Measurements from ENCODE around the gene CCND3.
A peak's percentile ranks its signal among the peaks of the same experiment; 100 is the strongest.

The CCND3 gene

DNA sequence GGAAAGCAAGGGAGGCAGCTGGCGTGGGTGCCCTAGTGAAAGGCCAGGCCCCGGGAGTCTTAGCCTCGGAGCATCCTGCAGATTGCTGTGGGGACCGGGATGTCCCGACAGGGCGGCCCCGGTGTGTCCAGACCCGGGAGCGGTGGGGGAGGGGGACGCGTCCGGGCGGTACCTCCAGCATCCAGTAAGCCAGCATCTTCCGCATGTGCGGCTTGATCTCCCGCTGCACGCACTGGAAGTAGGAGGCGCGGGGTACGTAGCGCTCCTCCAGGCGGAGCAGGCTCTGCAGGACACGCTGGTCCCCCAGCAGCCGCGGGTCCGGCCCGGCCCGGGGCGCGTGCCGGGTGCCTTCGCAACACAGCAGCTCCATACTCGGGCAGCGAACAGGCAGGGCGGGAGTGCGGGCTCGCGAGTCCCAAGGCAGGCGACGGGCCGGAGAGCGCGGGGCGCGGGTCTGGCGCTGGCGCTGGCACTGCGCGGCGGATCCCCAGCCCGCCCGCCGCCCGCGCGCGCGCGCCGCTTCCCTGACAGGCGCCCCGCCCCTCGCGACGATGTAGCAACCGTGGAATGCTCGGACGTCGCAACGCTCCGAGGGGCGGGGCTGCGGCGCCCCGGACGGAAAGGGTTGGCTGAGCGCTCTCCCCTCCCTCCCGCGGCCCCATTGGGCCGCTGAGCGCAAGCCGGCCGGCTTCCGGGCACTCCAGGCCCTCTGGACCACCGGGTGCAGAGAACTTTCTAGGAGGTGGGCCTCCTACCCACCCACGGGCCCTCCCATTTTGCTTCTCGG, at the start of gene CCND3:
CCND3 (minus strand) TSS at position 529 of the 787 bp plus-strand sequence; CDS start at position 370, 159 bp downstream.
- Histone ChIP-seq H2AFZ (ENCODE audit: low read depth, low read length) (peak within 1 kb of the TSS; percentile 40), H3K27ac (ENCODE audit: low read length) (peak within 1 kb of the TSS; percentile 100), H3K9me3 (ENCODE audit: insufficient read depth, low read length, severe bottlenecking) (no peaks in the 10 kb centered on the region), H3K4me1 (ENCODE audit: insufficient read depth, low read length) (peaks cover 52% of the 10 kb centered on the region), H3K9ac (ENCODE audit: low read depth, low read length) (peak within 1 kb of the TSS; percentile 99), H3K4me2 (ENCODE audit: insufficient read depth, low read length) (peak within 1 kb of the TSS; percentile 82), H3K27me3 (ENCODE audit: insufficient read depth, low read length, poor library complexity) (no peaks in the 10 kb centered on the region), H4K20me1 (ENCODE audit: insufficient read depth, low read length) (peaks cover 17% of the 10 kb centered on the region), H3K36me3 (ENCODE audit: insufficient read depth, low read length) (peaks cover 51% of the 10 kb centered on the region), H3K79me2 (ENCODE audit: insufficient read depth, low read length) (peaks cover 78% of the 10 kb centered on the region), H3K4me3 (ENCODE audit: low read depth in 1 of 2, low read length in 2 of 2) (peak within 1 kb of the TSS; percentile 86 to 93)
- TF ChIP-seq, protein P1, sequence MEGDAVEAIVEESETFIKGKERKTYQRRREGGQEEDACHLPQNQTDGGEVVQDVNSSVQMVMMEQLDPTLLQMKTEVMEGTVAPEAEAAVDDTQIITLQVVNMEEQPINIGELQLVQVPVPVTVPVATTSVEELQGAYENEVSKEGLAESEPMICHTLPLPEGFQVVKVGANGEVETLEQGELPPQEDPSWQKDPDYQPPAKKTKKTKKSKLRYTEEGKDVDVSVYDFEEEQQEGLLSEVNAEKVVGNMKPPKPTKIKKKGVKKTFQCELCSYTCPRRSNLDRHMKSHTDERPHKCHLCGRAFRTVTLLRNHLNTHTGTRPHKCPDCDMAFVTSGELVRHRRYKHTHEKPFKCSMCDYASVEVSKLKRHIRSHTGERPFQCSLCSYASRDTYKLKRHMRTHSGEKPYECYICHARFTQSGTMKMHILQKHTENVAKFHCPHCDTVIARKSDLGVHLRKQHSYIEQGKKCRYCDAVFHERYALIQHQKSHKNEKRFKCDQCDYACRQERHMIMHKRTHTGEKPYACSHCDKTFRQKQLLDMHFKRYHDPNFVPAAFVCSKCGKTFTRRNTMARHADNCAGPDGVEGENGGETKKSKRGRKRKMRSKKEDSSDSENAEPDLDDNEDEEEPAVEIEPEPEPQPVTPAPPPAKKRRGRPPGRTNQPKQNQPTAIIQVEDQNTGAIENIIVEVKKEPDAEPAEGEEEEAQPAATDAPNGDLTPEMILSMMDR (IDR thresholded peaks at IDR 0.05; ENCODE audit: borderline replicate concordance, extremely low read depth, low read length, poor library complexity, severe bottlenecking): no peak
- no peak for TF ChIP-seq EZH2 (IDR thresholded peaks at IDR 0.05; ENCODE audit: borderline replicate concordance, low read depth, low read length, severe bottlenecking)
- peak; percentile 45 for ATAC-seq (ENCODE audit: insufficient read depth, low read depth)
- DNase-seq: peak; percentile 93

DNA sequence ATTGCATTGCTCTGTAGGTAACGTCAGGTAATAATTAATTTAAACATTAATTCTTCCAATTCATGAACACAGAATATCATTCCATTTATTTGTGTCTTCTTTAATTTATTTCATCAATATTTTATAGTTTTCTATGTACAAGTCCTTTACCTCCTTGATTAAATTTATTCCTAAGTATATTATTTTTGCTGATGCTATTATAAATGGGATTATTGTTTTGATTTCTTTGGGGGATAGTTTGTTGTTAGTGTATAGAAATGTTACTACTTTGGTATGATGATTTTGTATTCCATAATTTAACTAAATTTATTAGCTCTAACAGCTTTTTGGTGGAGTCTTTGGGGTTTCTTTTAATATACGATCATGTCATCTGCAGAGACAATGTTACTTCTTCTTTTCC, 44.7 kb upstream of the CCND3 start:
- no peak overlapping the region for H3K27ac ChIP-seq (ENCODE audit: low read length)
- TF ChIP-seq, protein P1 (IDR thresholded peaks at IDR 0.05; ENCODE audit: borderline replicate concordance, extremely low read depth, low read length, poor library complexity, severe bottlenecking): no peak
- TF ChIP-seq EZH2 (IDR thresholded peaks at IDR 0.05; ENCODE audit: borderline replicate concordance, low read depth, low read length, severe bottlenecking): no peak
- H4K20me1 ChIP-seq (ENCODE audit: insufficient read depth, low read length): no peaks in the 10 kb centered on the region
- no peak overlapping the region for H2AFZ ChIP-seq (ENCODE audit: low read depth, low read length)
- no peak overlapping the region for H3K4me2 ChIP-seq (ENCODE audit: insufficient read depth, low read length)
- no peaks in the 10 kb centered on the region for H3K27me3 ChIP-seq (ENCODE audit: insufficient read depth, low read length, poor library complexity)
- no peaks in the 10 kb centered on the region for H3K36me3 ChIP-seq (ENCODE audit: insufficient read depth, low read length)
- peaks cover 4% of the 10 kb centered on the region; the same call in 1 of the 2 replicates for H3K4me1 ChIP-seq (ENCODE audit: insufficient read depth, low read length)
- peaks cover 20% of the 10 kb centered on the region for H3K79me2 ChIP-seq (ENCODE audit: insufficient read depth, low read length)
- H3K4me3 ChIP-seq (ENCODE audit: low read depth in 1 of 2, low read length in 2 of 2): no peak overlapping the region
- no peak for DNase-seq
- ATAC-seq (ENCODE audit: insufficient read depth, low read depth): no peak
- H3K9me3 ChIP-seq (ENCODE audit: insufficient read depth, low read length, severe bottlenecking): no peaks in the 10 kb centered on the region
- no peak overlapping the region for H3K9ac ChIP-seq (ENCODE audit: low read depth, low read length)

DNA sequence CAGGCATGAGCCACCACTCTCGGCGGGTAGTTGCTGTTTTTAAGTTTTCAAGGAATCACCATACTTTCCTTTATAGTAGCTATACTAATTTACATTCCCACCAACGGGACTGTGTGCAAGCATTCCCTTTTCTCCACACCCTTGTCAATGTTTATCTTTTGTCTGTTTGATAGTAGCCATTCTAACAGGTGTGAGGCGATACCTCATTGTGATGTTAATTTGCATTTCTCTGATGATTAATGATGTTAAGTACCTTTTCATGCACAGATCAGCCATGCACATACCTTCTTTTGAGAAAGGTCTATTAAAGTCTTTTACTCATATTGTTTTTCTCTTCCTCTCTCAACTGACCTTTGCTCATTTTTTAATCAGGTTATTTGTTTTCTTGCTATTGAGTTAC, 43.0 kb upstream of the CCND3 start:
- Histone ChIP-seq H3K9me3 (ENCODE audit: insufficient read depth, low read length, severe bottlenecking) (no peaks in the 10 kb centered on the region), H3K79me2 (ENCODE audit: insufficient read depth, low read length) (peaks cover 22% of the 10 kb centered on the region), H3K4me1 (ENCODE audit: insufficient read depth, low read length) (peaks cover 17% of the 10 kb centered on the region), H3K27ac (ENCODE audit: low read length) (no peak overlapping the region), H2AFZ (ENCODE audit: low read depth, low read length) (no peak overlapping the region), H3K4me3 (ENCODE audit: low read depth in 1 of 2, low read length in 2 of 2) (no peak overlapping the region), H3K36me3 (ENCODE audit: insufficient read depth, low read length) (no peaks in the 10 kb centered on the region), H4K20me1 (ENCODE audit: insufficient read depth, low read length) (no peaks in the 10 kb centered on the region), H3K9ac (ENCODE audit: low read depth, low read length) (no peak overlapping the region), H3K27me3 (ENCODE audit: insufficient read depth, low read length, poor library complexity) (no peaks in the 10 kb centered on the region), H3K4me2 (ENCODE audit: insufficient read depth, low read length) (no peak overlapping the region)
- ATAC-seq (ENCODE audit: insufficient read depth, low read depth) (no peak), DNase-seq (no peak)
- TF ChIP-seq, protein P1 (IDR thresholded peaks at IDR 0.05; ENCODE audit: borderline replicate concordance, extremely low read depth, low read length, poor library complexity, severe bottlenecking): no peak
- no peak for TF ChIP-seq EZH2 (IDR thresholded peaks at IDR 0.05; ENCODE audit: borderline replicate concordance, low read depth, low read length, severe bottlenecking)

Measured in DND-41 (cell line).